ENCODE results near the gene CEACAM8. TPM values are rescaled to one million over a fixed set of nuclear protein-coding genes. Genes with fewer than 3 reads are reported as not detected.
"Not testable (repeated sequence)": the region's sequence is repeated elsewhere in the genome, so short reads cannot be mapped to it uniquely, and the experiment has no call there.

CEACAM8 gene
- not detected for total RNA-seq

DNA sequence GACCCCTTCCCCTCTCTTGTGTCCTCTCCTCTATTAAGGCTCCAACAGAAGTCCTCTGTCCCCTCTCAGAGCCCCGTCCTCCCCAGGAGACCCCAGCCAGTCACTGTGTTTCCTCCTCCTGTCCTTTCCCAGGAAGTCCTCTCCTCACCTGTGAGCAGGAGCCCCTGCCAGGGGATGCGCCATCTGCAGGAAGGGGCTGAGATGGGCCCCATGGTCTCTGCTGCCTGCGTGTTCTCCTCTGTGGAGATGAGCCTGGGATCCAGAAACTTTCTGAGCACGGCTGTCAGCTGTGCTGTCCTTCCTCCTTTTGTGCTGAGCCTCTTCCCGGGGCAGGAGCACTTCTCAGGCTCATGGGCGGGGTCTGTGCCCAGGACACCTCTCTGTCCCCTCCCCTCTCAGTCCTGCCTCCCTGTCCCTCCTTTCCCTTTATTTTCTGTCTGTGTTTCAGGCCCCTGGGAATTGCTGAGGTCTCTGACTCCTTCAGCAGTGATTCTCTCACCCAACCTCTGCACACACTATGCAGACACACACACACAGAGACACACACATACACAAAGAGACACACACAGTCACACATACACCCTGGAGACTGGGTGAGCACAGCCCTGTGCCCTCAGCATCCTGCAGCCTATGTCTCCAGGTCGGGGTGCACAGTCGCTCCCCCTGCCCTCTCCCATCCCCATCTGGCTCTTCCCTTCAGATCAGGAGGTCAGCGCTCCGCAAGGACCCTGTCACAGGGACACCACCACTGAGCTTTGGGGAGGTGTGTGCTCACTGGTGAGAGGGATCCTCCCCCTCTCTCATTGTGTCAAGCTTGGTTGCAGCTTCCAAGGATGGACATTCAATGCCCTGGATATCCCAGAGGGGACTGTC lies at the start of gene CEACAM8:
TSS of gene CEACAM8 (minus strand) at position 308 of the 873 bp plus-strand sequence. CDS start at position 212, 96 bp downstream.
- no peaks in the 10 kb centered on the region for H3K4me1 ChIP-seq
- no peak within 1 kb of the TSS for H3K4me3 ChIP-seq
- H3K27me3 ChIP-seq: no peaks in the 10 kb centered on the region
- no peak for DNase-seq (ENCODE audit: low spot score in 2 of 2)
- no peak within 1 kb of the TSS for H3K27ac ChIP-seq
- no peaks in the 10 kb centered on the region for H3K9me3 ChIP-seq
- no peak for TF ChIP-seq CTCF (IDR thresholded peaks at IDR 0.05)
- intact Hi-C loops (cut with DNase I): no loop called here
- H3K36me3 ChIP-seq: no peaks in the 10 kb centered on the region

DNA sequence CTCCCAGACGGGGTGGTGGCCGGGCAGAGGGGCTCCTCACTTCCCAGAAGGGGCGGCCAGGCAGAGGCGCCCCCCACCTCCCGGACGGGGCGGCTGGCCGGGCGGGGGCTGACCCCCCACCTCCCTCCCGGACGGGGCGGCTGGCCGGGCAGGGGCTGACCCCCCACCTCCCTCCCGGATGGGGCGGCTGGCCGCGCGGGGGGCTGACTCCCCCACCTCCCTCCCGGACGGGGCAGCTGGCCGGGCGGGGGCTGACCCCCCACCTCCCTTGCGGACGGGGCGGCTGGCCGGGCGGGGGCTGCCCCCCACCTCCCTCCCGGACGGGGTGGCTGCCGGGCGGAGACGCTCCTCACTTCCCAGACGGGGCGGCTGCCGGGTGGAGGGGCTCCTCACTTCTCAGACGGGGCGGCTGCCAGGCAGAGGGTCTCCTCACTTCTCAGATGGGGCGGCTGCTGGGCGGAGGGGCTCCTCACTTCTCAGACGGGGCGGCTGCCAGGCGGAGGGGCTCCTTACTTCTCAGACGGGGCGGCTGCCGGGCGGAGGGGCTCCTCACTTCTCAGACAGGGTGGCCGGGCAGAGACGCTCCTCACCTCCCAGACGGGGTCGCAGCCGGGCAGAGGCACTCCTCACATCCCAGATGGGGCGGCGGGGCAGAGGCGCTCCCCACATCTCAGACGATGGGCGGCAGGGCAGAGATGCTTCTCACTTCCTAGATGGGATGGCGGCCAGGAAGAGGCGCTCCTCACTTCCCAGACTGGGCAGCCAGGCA lies 44.8 kb upstream of the CEACAM8 start:
- DNase-seq (ENCODE audit: low spot score in 2 of 2); H3K36me3 ChIP-seq; H3K27ac ChIP-seq; H3K4me1 ChIP-seq; H3K27me3 ChIP-seq; H3K4me3 ChIP-seq; intact Hi-C loops (cut with DNase I); H3K9me3 ChIP-seq: not testable (repeated sequence)

DNA sequence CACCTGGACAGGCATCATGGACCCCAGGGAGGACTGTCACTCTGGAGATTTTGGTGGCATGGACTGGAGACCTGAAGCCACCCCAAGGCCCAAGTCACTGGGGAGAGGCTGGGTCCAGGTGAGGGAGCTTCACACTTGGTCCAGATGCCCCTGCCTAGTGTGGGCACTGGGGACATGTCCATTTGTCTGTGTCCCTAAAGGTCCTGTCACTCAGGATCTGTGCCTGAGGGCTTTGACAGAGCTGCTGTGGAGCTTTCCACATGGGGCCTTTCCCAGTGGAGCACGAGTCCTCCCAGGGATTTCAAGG lies 40.5 kb upstream of the CEACAM8 start:
- H3K9me3 ChIP-seq: no peaks in the 10 kb centered on the region
- H3K36me3 ChIP-seq: no peaks in the 10 kb centered on the region
- no peak overlapping the region for H3K27ac ChIP-seq
- TF ChIP-seq CTCF (IDR thresholded peaks at IDR 0.05): no peak
- H3K4me3 ChIP-seq: no peak overlapping the region
- no peaks in the 10 kb centered on the region for H3K4me1 ChIP-seq
- intact Hi-C loops (cut with DNase I): no loop called here
- H3K27me3 ChIP-seq: no peaks in the 10 kb centered on the region
- DNase-seq (ENCODE audit: low spot score in 2 of 2): no peak

DNA sequence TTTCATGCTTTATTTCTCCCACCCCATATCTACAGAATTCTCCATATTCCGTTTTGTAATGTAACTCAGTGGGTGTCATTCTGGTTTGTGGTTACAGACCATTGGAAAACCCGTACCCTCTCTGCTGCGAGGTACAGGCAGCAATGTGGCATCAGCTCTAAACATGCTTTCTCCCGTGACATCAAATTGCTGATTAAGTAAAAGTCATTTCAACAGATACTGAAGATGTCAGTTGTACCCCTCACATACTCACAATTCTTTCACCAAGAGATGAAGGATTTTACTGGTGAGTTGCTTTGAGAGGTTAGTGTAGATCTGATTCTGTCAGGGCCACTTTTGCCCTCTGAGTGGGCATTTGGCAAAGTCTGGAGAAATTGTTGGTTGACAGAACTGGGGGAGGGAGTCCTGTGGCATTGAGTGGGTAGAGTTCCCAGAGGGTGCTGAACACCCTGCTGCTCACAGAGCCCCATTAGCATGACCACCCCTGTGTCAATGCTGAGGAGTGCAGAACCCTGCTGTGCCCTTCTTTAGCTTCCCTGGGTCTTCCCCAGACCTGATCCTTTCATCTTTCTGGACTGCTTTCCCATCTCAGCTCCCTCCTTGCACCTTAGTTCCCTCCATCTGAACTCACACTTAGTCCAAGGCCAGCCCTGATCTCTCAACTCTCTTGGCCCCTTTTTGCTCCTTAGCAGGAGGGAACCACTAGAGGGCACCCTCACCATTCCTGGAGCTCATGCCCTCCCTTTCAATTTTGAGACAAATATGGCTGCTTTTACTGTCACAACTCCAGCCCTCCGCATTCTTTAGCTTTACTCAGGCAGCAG lies 39.9 kb upstream of the CEACAM8 start:
- Histone ChIP-seq H3K4me1 (no peaks in the 10 kb centered on the region), H3K27ac (no peak overlapping the region), H3K36me3 (no peaks in the 10 kb centered on the region), H3K4me3 (no peak overlapping the region), H3K27me3 (no peaks in the 10 kb centered on the region), H3K9me3 (no peaks in the 10 kb centered on the region)
- TF ChIP-seq CTCF (IDR thresholded peaks at IDR 0.05): peak in 1 of 3 experiments; percentile 15
- DNase-seq (ENCODE audit: low spot score in 2 of 2): no peak
- intact Hi-C loops (cut with DNase I): no loop called here

DNA sequence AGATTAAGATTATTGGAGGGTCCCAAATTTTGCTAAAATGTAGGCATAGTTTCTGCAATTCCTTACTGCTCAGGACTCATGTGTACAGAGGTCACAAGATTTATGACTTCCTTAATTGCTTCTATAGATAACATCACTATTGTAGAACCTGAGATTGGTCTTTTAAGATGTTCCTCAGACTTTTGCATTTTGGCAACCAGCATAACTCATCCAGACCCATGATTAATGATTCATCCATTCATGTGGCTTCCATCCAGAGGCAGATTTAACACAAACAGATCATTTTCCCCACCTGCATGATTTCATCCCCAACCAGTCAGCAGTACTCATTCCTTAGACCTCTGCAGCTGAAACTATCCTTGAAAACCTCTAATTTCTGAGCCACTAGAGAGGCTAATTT lies 34.5 kb upstream of the CEACAM8 start:
- no peaks in the 10 kb centered on the region for H3K9me3 ChIP-seq
- no peaks in the 10 kb centered on the region for H3K4me1 ChIP-seq
- H3K27ac ChIP-seq: no peak overlapping the region
- intact Hi-C loops (cut with DNase I): no loop called here
- no peaks in the 10 kb centered on the region for H3K27me3 ChIP-seq
- no peak for TF ChIP-seq CTCF (IDR thresholded peaks at IDR 0.05)
- no peaks in the 10 kb centered on the region for H3K36me3 ChIP-seq
- DNase-seq (ENCODE audit: low spot score in 2 of 2): no peak
- H3K4me3 ChIP-seq: no peak overlapping the region

All from ascending aorta (tissue), 2 donors.